K562 (cell line): ENCODE results near the gene GNA15. TPM values are rescaled to one million over a fixed set of nuclear protein-coding genes. Genes with fewer than 3 reads are reported as not detected.

Experiments used
- BACH1 ChIP-seq: fragments of 200-800 bp; sonication (Bioruptor generic); IDR thresholded peaks from 2 replicates; pipeline ENCODE4 v1.6.1; 2016; ENCODE audit warnings: missing genetic modification characterization, missing compliant biosample characterization
- CAMTA2 ChIP-seq: fragments of 250-450 bp; sonication (Bioruptor Pico); conservative IDR thresholded peaks from 2 replicates; pipeline ENCODE4 v1.5.1; 2022
- CBX8 ChIP-seq: fragments of 200-600 bp; sonication (generic); IDR thresholded peaks from 2 replicates; pipeline ENCODE4 v1.6.1; 2012; ENCODE audit warnings: borderline replicate concordance, mixed run types, low read depth, mild to moderate bottlenecking, moderate library complexity, mixed read lengths, low read length, control low read depth, inconsistent platforms; ENCODE audit not compliant: poor library complexity, severe bottlenecking; ENCODE audit errors: extremely low read depth
- CHAMP1 ChIP-seq: fragments of 450-650 bp; IDR thresholded peaks from 2 replicates; pipeline ENCODE4 v1.6.1; 2016; ENCODE audit warnings: mild to moderate bottlenecking
- FOXA1 ChIP-seq: fragments of 450-650 bp; IDR thresholded peaks from 2 replicates; pipeline ENCODE4 v1.6.1; 2016; ENCODE audit warnings: mild to moderate bottlenecking, borderline replicate concordance
- HIVEP1 ChIP-seq: fragments of 250-450 bp; sonication (Bioruptor Pico); IDR thresholded peaks from 2 replicates; pipeline ENCODE4 v1.4.0; 2020; ENCODE audit warnings: mild to moderate bottlenecking
- JUN ChIP-seq, 2 experiments: sonication (generic) in 1 of 2; formaldehyde crosslinking in 1 of 2; IDR thresholded peaks; 2 replicates each; pipeline versions ENCODE4 v1.6.1 to v1.8.0; 2012 to 2022; ENCODE audit warnings: borderline replicate concordance in 2 of 2, mild to moderate bottlenecking in 2 of 2, improper control_type of control experiment in 1 of 2, low read depth in 1 of 2, low read length in 1 of 2, missing genetic modification reagents in 1 of 2
- MECOM ChIP-seq: fragments of 250-450 bp; sonication (Bioruptor Pico); IDR thresholded peaks from 2 replicates; pipeline ENCODE4 v1.8.0; 2022; ENCODE audit warnings: inconsistent platforms
- NFE2 ChIP-seq: IDR thresholded peaks from 2 replicates; pipeline ENCODE4 v1.6.1; 2014; ENCODE audit warnings: antibody characterized with exemption, low read depth
- PTTG1 ChIP-seq: fragments of 450-650 bp; IDR thresholded peaks from 2 replicates; pipeline ENCODE4 v1.6.1; 2016; ENCODE audit warnings: low read depth, mild to moderate bottlenecking, missing genetic modification characterization, missing compliant biosample characterization
- RBM22 ChIP-seq: fragments of 200-400 bp; formaldehyde crosslinking; IDR thresholded peaks from 2 replicates; pipeline ENCODE4 v1.6.1; 2018; ENCODE audit warnings: low read length, low read depth; ENCODE audit not compliant: poor library complexity, severe bottlenecking
- SIRT6 ChIP-seq: IDR thresholded peaks from one replicate; pipeline ENCODE4 v1.6.1; 2012; ENCODE audit warnings: low read depth, mild to moderate bottlenecking, control low read depth, inconsistent platforms, low read length, moderate library complexity
- ZBTB43 ChIP-seq: sonication (generic); formaldehyde crosslinking; IDR thresholded peaks from 2 replicates; pipeline ENCODE4 v1.8.0; 2023; ENCODE audit warnings: mild to moderate bottlenecking, missing genetic modification reagents
- ZBTB49 ChIP-seq: sonication (generic); formaldehyde crosslinking; IDR thresholded peaks from 2 replicates; pipeline ENCODE4 v1.8.0; 2022; ENCODE audit warnings: missing genetic modification reagents, mild to moderate bottlenecking, borderline replicate concordance
- ZNF224 ChIP-seq: sonication (generic); formaldehyde crosslinking; IDR thresholded peaks from 2 replicates; pipeline ENCODE4 v1.8.0; 2022; ENCODE audit warnings: mild to moderate bottlenecking, missing genetic modification reagents
- ZNF655 ChIP-seq: fragments of 250-450 bp; sonication (Bioruptor Pico); IDR thresholded peaks from 2 replicates; pipeline ENCODE4 v1.5.0; 2021
- polyA plus RNA-seq, 8 experiments: library from polyadenylated mRNA; depleted of rRNA in 4 of 8; stranded (reverse) in 5 of 8; unstranded in 3 of 8; fragments of >200 nt; fragmentation: Nextera tagmentation in 2 of 8; fragmentation: Illumina TruSeq in 1 of 8; extraction: Ambion mirVana in 2 of 8; extraction: Trizol in 1 of 8; gene quantifications; 2 replicates each; pipeline versions ENCODE4 v1.2.1 to v1.2.3, GENCODE V29; 2011 to 2014; ENCODE audit warnings: inconsistent platforms in 1 of 8, missing spikeins in 1 of 8
- total RNA-seq, 7 experiments: library from RNA; depleted of rRNA in 6 of 7; stranded (reverse); fragments of >200 nt in 6 of 7; fragmentation: Illumina TruSeq in 2 of 7; extraction: Trizol in 2 of 7; gene quantifications; 2 replicates each; pipeline versions ENCODE4 v1.2.1 to v1.2.3, GENCODE V29; 2011 to 2021; ENCODE audit warnings: low replicate concordance in 1 of 7

GNA15 gene
- total and polyA plus RNA-seq, 9 of the 15 experiments (the other 6 are each of a cell fraction or from before 2014, with no cell fraction given): 0.03 to 0.24 (median 0.11) TPM; not detected in 1

- no peak for TF ChIP-seq CBX8
- no peak for TF ChIP-seq SIRT6
- peak; percentile 34; the same call in 1 of the 2 replicates for TF ChIP-seq MECOM (CRISPR knock-in tag)
- peak; percentile 96 for TF ChIP-seq JUN (IDR thresholded peaks at IDR 0.05; ENCODE audit: borderline replicate concordance, low read depth, low read length)
- TF ChIP-seq JUN (CRISPR knock-in tag; IDR thresholded peaks at IDR 0.05; ENCODE audit: borderline replicate concordance): no peak
- TF ChIP-seq CHAMP1: peak; percentile 65; the same call in 1 of the 2 replicates
- TF ChIP-seq RBM22: no peak
- no peak for TF ChIP-seq PTTG1 (tag)
- TF ChIP-seq ZNF224: no peak
- TF ChIP-seq ZBTB49 (CRISPR knock-in tag): no peak
- 0 out of 2 replicates have a peak, but pooled peaks have one; percentile 54 for TF ChIP-seq HIVEP1 (CRISPR knock-in tag)
- no peak for TF ChIP-seq CAMTA2 (CRISPR knock-in tag)
- peak; percentile 71; the same call in 1 of the 2 replicates for TF ChIP-seq BACH1
- no peak for TF ChIP-seq ZNF655
- no peak for TF ChIP-seq ZBTB43
- TF ChIP-seq FOXA1: no peak
- peak; percentile 78 for TF ChIP-seq NFE2
Measured at GRCh38 chr19:3154957-3155736, 19.3 kb downstream of the GNA15 start (continued).
